SK-N-SH treated with all-trans-retinoic acid at 6 μM for 48 hours (cell line): ENCODE measurements around the gene ITGA5.

Experiments
- BACH2 ChIP-seq: fragments of 250-450 bp; sonication (Bioruptor Pico); IDR thresholded peaks from 2 replicates; pipeline ENCODE4 v1.9.0; 2021; ENCODE audit warnings: mild to moderate bottlenecking, borderline replicate concordance
- CREB5 ChIP-seq: fragments of 250-450 bp; sonication (Bioruptor Pico); IDR thresholded peaks from 2 replicates; pipeline ENCODE4 v1.5.1; 2020; ENCODE audit warnings: low read depth, mild to moderate bottlenecking, moderate library complexity
- CSRNP3 ChIP-seq: fragments of 250-450 bp; sonication (Bioruptor Pico); IDR thresholded peaks from 2 replicates; pipeline ENCODE4 v1.5.1; 2021; ENCODE audit warnings: mild to moderate bottlenecking, moderate library complexity
- ESRRG ChIP-seq: fragments of 250-450 bp; sonication (Bioruptor Pico); IDR thresholded peaks from 2 replicates; pipeline ENCODE4 v1.6.1; 2021; ENCODE audit warnings: mild to moderate bottlenecking
- GLIS3 ChIP-seq: fragments of 250-450 bp; sonication (Bioruptor Pico); IDR thresholded peaks from 2 replicates; pipeline ENCODE4 v1.5.0; 2020; ENCODE audit warnings: mild to moderate bottlenecking, moderate library complexity
- RARB ChIP-seq: fragments of 250-450 bp; sonication (Bioruptor Pico); IDR thresholded peaks from 2 replicates; pipeline ENCODE4 v1.8.0; 2021; ENCODE audit warnings: mild to moderate bottlenecking, moderate library complexity
- TCF4 ChIP-seq: fragments of 250-450 bp; sonication (Bioruptor Pico); IDR thresholded peaks from 2 replicates; pipeline ENCODE4 v1.8.0; 2021; ENCODE audit warnings: mild to moderate bottlenecking, moderate library complexity, borderline replicate concordance
- TOX ChIP-seq: fragments of 250-450 bp; sonication (Bioruptor Pico); IDR thresholded peaks from 2 replicates; pipeline ENCODE4 v1.8.0; 2021; ENCODE audit warnings: mild to moderate bottlenecking, moderate library complexity, borderline replicate concordance
- ZC3H10 ChIP-seq: fragments of 250-450 bp; sonication (Bioruptor Pico); IDR thresholded peaks from 2 replicates; pipeline ENCODE4 v1.5.1; 2021; ENCODE audit warnings: mild to moderate bottlenecking, moderate library complexity
- ZFP3 ChIP-seq: fragments of 250-450 bp; sonication (Bioruptor Pico); IDR thresholded peaks from 2 replicates; pipeline ENCODE4 v1.5.0; 2020; ENCODE audit warnings: mild to moderate bottlenecking, moderate library complexity
- ZNF565 ChIP-seq: fragments of 450-650 bp; formaldehyde crosslinking; conservative IDR thresholded peaks from 2 replicates; pipeline ENCODE4 v1.5.0; 2020; ENCODE audit warnings: low read depth, mild to moderate bottlenecking, moderate library complexity
- ZNF8 ChIP-seq: fragments of 450-650 bp; formaldehyde crosslinking; IDR thresholded peaks from 2 replicates; pipeline ENCODE4 v1.5.0; 2020; ENCODE audit warnings: mild to moderate bottlenecking, moderate library complexity

DNA sequence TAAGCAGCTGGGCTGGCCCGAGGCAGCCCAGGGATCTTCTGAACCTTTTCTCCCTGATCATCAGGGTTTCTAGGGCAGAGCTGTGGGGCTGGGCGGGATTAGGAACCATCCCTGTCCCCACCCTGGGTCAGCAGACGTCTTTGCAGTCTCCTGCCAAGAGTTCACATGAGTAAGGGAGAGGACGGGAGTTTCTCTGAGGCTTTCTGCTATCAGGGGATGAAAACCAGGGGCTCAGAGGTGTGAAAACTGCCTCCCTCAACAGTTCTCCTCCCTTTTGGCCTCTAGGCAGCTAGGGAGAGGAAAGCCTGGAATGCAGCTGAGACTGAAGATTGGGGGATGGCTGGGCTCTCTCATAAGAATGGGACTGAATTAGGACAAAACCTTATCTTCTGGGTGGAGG lies 42.5 kb downstream of the ITGA5 start:
- TF ChIP-seq CSRNP3: no peak
- TF ChIP-seq TCF4 (CRISPR knock-in tag): no peak
- TF ChIP-seq TOX (CRISPR knock-in tag): no peak
- TF ChIP-seq ESRRG (CRISPR knock-in tag): no peak
- TF ChIP-seq GLIS3 (CRISPR knock-in tag): no peak
- TF ChIP-seq ZFP3: no peak
- no peak for TF ChIP-seq RARB (CRISPR knock-in tag)
- no peak for TF ChIP-seq ZC3H10 (CRISPR knock-in tag)
- no peak for TF ChIP-seq ZNF565
- TF ChIP-seq CREB5 (CRISPR knock-in tag): no peak
- TF ChIP-seq ZNF8 (CRISPR knock-in tag): no peak
- no peak for TF ChIP-seq BACH2
